HG03103 (cell line): ENCODE results near the gene PARN.
A peak's percentile ranks its signal among the peaks of the same experiment; 100 is the strongest.
"Not testable (repeated sequence)": the region's sequence is repeated elsewhere in the genome, so short reads cannot be mapped to it uniquely, and the experiment has no call there.

Experiments used
- ATAC-seq: cut with Tn5 transposase; IDR thresholded peaks from one replicate; pipeline ENCODE4 v1.9.1; 2021; ENCODE audit warnings: low read depth; ENCODE audit not compliant: unreplicated experiment

The PARN gene

GRCh38 chr16:14407786-14408399 is 222.2 kb downstream of the PARN start:
- no peak for ATAC-seq

GRCh38 chr16:14405611-14406537 is 224.2 kb downstream of the PARN start:
- peak; percentile 74 for ATAC-seq

- ATAC-seq, result not testable (repeated sequence)
These were observed 227.1 kb downstream of the PARN start for GRCh38 chr16:14403001-14403389.

- ATAC-seq, result not testable (repeated sequence)
These were observed 227.7 kb downstream of the PARN start for GRCh38 chr16:14402114-14403000.

GRCh38 chr16:14401711-14402061 is 228.4 kb downstream of the PARN start:
- not testable (repeated sequence) for ATAC-seq

GRCh38 chr16:14400978-14401710 is 228.9 kb downstream of the PARN start:
- ATAC-seq, result not testable (repeated sequence)

GRCh38 chr16:14400285-14400977 is 229.6 kb downstream of the PARN start:
- ATAC-seq, result no peak

GRCh38 chr16:14399378-14400284 is 230.4 kb downstream of the PARN start:
- peak; percentile 85 for ATAC-seq

- ATAC-seq, result no peak
These were observed 231.9 kb downstream of the PARN start for GRCh38 chr16:14398014-14398717.

- ATAC-seq, result not testable (repeated sequence)
These were observed 234.3 kb downstream of the PARN start for GRCh38 chr16:14395710-14396304.

GRCh38 chr16:14394834-14395233 is 235.2 kb downstream of the PARN start:
- ATAC-seq, result no peak

- no peak for ATAC-seq
These were observed 237.1 kb downstream of the PARN start for GRCh38 chr16:14392960-14393359.

- no peak for ATAC-seq
These were observed 240.7 kb downstream of the PARN start for GRCh38 chr16:14389359-14389758.

- ATAC-seq, result no peak
These were observed 241.8 kb downstream of the PARN start for GRCh38 chr16:14388243-14388642.

- no peak for ATAC-seq
These were observed 243.9 kb downstream of the PARN start for GRCh38 chr16:14386115-14386514.
